Stimulated activated CD8-positive, alpha-beta memory T cell treated with anti-CD3 and anti-CD28 coated beads, Interleukin-15, amount 100 ng/mL, for 4 hours (primary cell): ENCODE results near the gene CD300LB.
"Not testable (repeated sequence)": the region's sequence is repeated elsewhere in the genome, so short reads cannot be mapped to it uniquely, and the experiment has no call there.

ENCODE experiments used
- DNase-seq, 2 donors: peaks; one replicate each; pipeline ENCODE4 v3.0.0-alpha.2; 2020; ENCODE audit warnings: low read depth in 2 of 2

Gene CD300LB

GRCh38 chr17:74493331-74493833 is 37.9 kb downstream of the CD300LB start:
- peak in 1 of 2 donors; percentile 42 for DNase-seq

GRCh38 chr17:74491626-74492025 is 39.6 kb downstream of the CD300LB start:
- DNase-seq = no peak

GRCh38 chr17:74490716-74491115 is 40.6 kb downstream of the CD300LB start:
- DNase-seq = no peak

- not testable (repeated sequence) for DNase-seq
These were observed 43.0 kb downstream of the CD300LB start for GRCh38 chr17:74488276-74488675.

GRCh38 chr17:74485841-74486240 is 45.4 kb downstream of the CD300LB start:
- no peak for DNase-seq

GRCh38 chr17:74485022-74485743 is 46.1 kb downstream of the CD300LB start:
- no peak for DNase-seq

GRCh38 chr17:74484066-74484465 is 47.2 kb downstream of the CD300LB start:
- DNase-seq = no peak

GRCh38 chr17:74481621-74482020 is 49.7 kb downstream of the CD300LB start:
- DNase-seq = no peak

- DNase-seq = no peak
These were observed 51.0 kb downstream of the CD300LB start for GRCh38 chr17:74480290-74480689.

GRCh38 chr17:74478420-74479100 is 52.7 kb downstream of the CD300LB start:
- no peak for DNase-seq

GRCh38 chr17:74477411-74477810 is 53.9 kb downstream of the CD300LB start:
- DNase-seq = no peak

- no peak for DNase-seq
These were observed 56.1 kb downstream of the CD300LB start for GRCh38 chr17:74475189-74475588.

GRCh38 chr17:74474043-74474792 is 57.1 kb downstream of the CD300LB start:
- no peak for DNase-seq

- no peak for DNase-seq
These were observed 58.0 kb downstream of the CD300LB start for GRCh38 chr17:74473294-74473693.

- no peak for DNase-seq
These were observed 58.4 kb downstream of the CD300LB start for GRCh38 chr17:74472890-74473289.

- no peak for DNase-seq
These were observed 59.9 kb downstream of the CD300LB start for GRCh38 chr17:74471341-74471740.
